Kidney epithelial cell (primary cell): ENCODE results near the gene SEMA5B. TPM values are rescaled to one million over a fixed set of nuclear protein-coding genes. Genes with fewer than 3 reads are reported as not detected.
A peak's percentile ranks its signal among the peaks of the same experiment; 100 is the strongest.

ENCODE experiments used
- DNase-seq: peaks from one replicate; pipeline ENCODE4 v3.0.0-alpha.2; 2010; ENCODE audit warnings: low read depth
- H3K27me3 ChIP-seq: 2 replicates; pipeline ENCODE4 v1.6.0; 2011; ENCODE audit warnings: low read length; ENCODE audit not compliant: control insufficient read depth, insufficient read depth
- H3K36me3 ChIP-seq: 2 replicates; pipeline ENCODE4 v1.5.1; 2011; ENCODE audit warnings: low read length; ENCODE audit not compliant: control insufficient read depth, insufficient read depth
- H3K4me3 ChIP-seq: 2 replicates; pipeline ENCODE4 v1.5.1; 2011; ENCODE audit warnings: low read depth, mild to moderate bottlenecking, control low read depth, low read length
- total RNA-seq: library from RNA; depleted of rRNA; stranded (reverse); fragments of >200 nt; gene quantifications from 2 replicates; pipeline ENCODE4 v1.2.3, GENCODE V29; 2015
- TF ChIP-seq, protein P1 (sequence below): IDR thresholded peaks from 2 replicates; pipeline ENCODE4 v1.5.1; 2011; ENCODE audit warnings: mild to moderate bottlenecking, moderate library complexity, low read length, control low read depth, inconsistent platforms; ENCODE audit not compliant: insufficient read depth, poor library complexity, severe bottlenecking

Gene SEMA5B
- total RNA-seq, 1 donor from 2014 or later = not detected

DNA sequence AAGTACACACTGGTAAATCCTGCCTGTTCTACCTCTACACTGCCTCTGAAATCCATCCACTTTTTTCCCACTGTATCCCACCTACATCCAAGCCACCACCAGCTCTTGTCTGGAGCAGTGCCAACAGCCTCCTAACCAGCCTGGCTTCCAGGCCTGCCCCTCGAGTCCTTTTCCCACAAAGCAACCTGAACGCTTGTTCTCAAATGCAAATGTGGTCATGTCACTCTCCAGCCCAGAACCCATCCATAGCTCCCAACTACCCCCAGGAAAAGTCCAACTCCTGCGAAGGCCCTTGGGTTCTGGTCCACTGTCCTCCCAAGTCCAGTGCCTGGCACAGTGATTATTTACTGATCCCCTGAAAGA lies 83.8 kb downstream of the SEMA5B start:
- TF ChIP-seq, protein P1, sequence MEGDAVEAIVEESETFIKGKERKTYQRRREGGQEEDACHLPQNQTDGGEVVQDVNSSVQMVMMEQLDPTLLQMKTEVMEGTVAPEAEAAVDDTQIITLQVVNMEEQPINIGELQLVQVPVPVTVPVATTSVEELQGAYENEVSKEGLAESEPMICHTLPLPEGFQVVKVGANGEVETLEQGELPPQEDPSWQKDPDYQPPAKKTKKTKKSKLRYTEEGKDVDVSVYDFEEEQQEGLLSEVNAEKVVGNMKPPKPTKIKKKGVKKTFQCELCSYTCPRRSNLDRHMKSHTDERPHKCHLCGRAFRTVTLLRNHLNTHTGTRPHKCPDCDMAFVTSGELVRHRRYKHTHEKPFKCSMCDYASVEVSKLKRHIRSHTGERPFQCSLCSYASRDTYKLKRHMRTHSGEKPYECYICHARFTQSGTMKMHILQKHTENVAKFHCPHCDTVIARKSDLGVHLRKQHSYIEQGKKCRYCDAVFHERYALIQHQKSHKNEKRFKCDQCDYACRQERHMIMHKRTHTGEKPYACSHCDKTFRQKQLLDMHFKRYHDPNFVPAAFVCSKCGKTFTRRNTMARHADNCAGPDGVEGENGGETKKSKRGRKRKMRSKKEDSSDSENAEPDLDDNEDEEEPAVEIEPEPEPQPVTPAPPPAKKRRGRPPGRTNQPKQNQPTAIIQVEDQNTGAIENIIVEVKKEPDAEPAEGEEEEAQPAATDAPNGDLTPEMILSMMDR = no peak
- H3K27me3 ChIP-seq = peaks cover 2% of the 10 kb centered on the region
- no peaks in the 10 kb centered on the region for H3K36me3 ChIP-seq
- no peak for DNase-seq
- no peak overlapping the region for H3K4me3 ChIP-seq

DNA sequence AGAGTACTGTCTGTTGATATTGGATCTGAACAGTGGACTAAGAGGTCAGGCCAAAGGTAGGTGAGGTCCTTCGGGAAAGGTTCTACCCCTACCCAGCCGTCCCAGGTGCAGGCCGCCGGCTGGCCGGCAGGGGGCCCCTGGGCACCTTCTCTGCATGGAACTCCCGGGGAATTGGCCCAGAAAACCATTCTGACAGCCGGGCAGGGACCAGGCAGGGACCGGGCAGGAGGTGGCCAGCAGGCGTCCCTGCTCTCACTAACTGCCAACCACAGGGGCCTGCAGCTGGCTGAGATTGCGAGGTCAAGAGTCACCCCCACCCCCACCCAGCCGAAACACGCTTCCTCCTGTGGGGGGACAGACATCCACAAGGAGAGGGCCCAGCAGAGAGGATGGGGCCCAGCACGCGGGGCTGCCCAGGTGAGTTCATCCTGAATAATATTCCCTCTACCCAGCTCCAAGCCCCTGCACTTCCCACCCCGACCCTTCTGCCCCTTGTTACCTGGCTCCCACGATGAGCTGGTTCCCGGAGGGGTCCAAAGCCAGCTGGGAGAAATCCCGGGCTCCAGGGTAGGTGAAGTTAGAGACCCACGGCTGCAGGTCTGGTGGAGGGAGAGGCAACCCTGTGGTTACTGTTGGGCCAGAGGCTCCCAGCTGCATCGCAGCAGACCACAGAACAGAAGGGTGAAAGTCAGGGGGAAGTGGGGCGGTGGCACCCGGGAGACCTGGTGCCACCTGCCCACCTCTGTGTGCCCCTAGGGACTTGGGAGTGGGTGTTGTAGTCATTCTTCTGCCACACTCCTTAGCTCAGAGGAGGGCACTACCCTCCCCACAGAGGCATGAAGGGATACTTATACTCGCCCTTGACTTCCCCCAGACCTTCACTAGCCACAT lies 84.4 kb downstream of the SEMA5B start:
- peaks cover 2% of the 10 kb centered on the region for H3K27me3 ChIP-seq
- H3K4me3 ChIP-seq = no peak overlapping the region
- no peaks in the 10 kb centered on the region for H3K36me3 ChIP-seq
- DNase-seq = no peak
- TF ChIP-seq, protein P1 = peak; percentile 100

DNA sequence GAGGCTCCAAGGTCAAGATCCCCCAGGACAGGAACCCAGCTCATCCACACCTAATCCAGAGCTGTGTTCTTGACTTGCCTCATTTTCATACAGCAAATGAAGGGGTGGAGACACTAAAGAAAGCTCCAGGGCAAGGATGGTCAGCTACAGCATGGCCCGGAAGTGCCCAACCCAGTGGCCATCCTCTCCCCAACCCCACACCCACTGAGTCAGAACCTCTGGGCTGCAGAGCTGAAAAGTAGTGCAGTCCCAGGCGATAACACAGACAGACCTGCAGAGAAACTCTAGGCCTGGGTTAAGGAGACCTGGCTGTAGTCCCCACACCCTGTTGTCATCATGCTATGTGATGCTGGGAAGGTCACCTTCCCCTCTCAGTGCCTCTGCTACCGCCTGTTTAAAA lies 85.3 kb downstream of the SEMA5B start:
- peaks cover 4% of the 10 kb centered on the region for H3K27me3 ChIP-seq
- TF ChIP-seq, protein P1 = no peak
- no peak overlapping the region for H3K4me3 ChIP-seq
- no peaks in the 10 kb centered on the region for H3K36me3 ChIP-seq
- DNase-seq = no peak

DNA sequence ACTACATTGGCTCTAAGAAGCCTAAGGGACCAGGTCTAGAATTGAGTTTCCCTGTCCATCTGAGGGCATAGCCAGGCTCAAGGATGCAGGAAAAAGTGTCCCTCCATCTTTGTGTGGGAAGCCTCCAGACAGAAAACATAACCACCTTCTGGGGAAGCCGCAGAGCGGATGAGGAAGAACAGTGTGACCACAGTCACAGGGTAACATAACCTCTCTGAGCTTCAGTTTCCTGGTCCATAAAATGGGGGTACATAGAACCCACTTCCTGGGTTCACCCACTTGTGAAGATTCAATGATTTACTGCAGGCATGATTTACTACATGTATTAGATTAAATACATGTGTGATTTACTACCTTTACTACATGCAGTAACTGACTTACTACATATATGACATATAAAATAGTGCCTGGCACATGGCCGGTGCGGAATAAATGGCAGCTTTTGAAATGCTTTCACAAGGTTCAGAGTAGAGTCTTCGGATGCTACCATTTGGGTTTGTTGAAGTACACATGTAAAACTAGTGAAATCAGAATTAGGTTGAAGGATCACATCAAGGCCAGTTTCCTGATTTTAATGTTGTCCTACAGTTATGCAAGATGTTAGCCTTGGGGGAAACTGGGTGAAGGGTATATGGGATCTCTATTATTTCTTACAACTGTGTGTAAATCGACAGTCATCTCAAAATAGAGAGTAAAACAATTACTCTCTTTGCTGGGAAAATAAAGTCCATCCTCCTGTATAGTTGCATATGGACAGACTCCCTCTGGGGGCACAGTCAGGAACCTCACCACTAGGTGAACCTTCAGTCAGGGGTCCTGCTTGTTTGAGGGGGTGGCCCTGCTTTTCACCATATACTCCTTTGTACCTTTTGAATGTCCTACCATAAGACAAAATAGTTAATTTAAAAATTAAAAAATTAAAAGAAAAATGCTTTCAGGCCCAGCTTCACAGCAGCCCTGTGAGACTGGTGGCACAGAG lies 86.0 kb downstream of the SEMA5B start:
- TF ChIP-seq, protein P1 = peak; percentile 52
- DNase-seq = no peak

DNA sequence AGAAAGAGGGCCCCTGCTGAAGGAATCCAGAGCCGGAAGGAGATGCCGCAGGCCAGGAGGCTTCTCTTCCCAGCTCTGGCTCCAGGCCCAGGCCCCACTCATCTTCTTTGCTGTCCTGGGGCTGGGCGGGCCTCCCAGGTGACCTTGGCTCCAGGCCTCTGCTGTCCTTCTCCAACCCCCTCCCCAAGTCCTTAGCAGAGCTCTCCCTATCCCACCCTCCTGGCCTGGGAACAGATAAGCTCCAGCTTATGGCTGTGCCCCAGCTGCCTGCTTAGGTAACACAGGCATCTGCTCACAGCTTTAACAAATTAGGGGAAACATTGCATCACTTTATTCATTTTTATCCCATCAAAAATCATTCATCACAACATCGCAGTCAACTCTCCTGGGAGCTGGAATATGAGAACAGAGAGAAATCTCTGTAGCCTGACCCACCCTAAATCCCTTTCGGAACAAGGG lies 86.9 kb downstream of the SEMA5B start:
- TF ChIP-seq, protein P1 = no peak
- Histone ChIP-seq H3K27me3 (peaks cover 4% of the 10 kb centered on the region), H3K4me3 (no peak overlapping the region), H3K36me3 (no peaks in the 10 kb centered on the region)
- DNase-seq = no peak

More for the DNA sequence above, 86.0 kb downstream of the SEMA5B start:
- Histone ChIP-seq H3K36me3 (no peaks in the 10 kb centered on the region), H3K27me3 (peaks cover 4% of the 10 kb centered on the region), H3K4me3 (no peak overlapping the region)
